Anterior cingulate cortex (tissue), 58 donors: Measurements from ENCODE around the gene SNX6.
"Not testable (repeated sequence)": the region's sequence is repeated elsewhere in the genome, so short reads cannot be mapped to it uniquely, and the experiment has no call there.

ENCODE experiments used
- DNase-seq, 58 donors: peaks; one replicate each; lab custom pipeline; 2025; lab: John Stamatoyannopoulos, UW

SNX6 gene

GRCh38 chr14:34527591-34527990 lies 102.4 kb downstream of the SNX6 start:
- DNase-seq: no peak

GRCh38 chr14:34524216-34524615 lies 105.7 kb downstream of the SNX6 start:
- DNase-seq: not testable (repeated sequence)

GRCh38 chr14:34522496-34522895 lies 107.5 kb downstream of the SNX6 start:
- DNase-seq: no peak

- DNase-seq: not testable (repeated sequence)
These were observed 108.9 kb downstream of the SNX6 start for GRCh38 chr14:34521071-34521470.

- not testable (repeated sequence) for DNase-seq
These were observed 109.5 kb downstream of the SNX6 start for GRCh38 chr14:34520304-34520970.
